GM19463 (cell line): Measurements from ENCODE around the gene FAM163A.

ENCODE experiments used
- ATAC-seq: cut with Tn5 transposase; IDR thresholded peaks from one replicate; pipeline ENCODE4 v1.9.1; 2021; ENCODE audit warnings: mild to moderate bottlenecking, moderate library complexity; ENCODE audit not compliant: unreplicated experiment

FAM163A gene

GRCh38 chr1:179748772-179749171 is 5.7 kb downstream of the FAM163A start:
- no peak for ATAC-seq

- ATAC-seq = no peak
Measured at GRCh38 chr1:179750630-179751029, 7.5 kb downstream of the FAM163A start.

GRCh38 chr1:179753061-179753460 is 10.0 kb downstream of the FAM163A start:
- no peak for ATAC-seq

- ATAC-seq = no peak
Measured at GRCh38 chr1:179754041-179754624, 11.0 kb downstream of the FAM163A start.

GRCh38 chr1:179757933-179758332 is 14.8 kb downstream of the FAM163A start:
- no peak for ATAC-seq

GRCh38 chr1:179760521-179760920 is 17.4 kb downstream of the FAM163A start:
- no peak for ATAC-seq

- ATAC-seq = no peak
Measured at GRCh38 chr1:179761296-179761695, 18.2 kb downstream of the FAM163A start.

- no peak for ATAC-seq
Measured at GRCh38 chr1:179761846-179762640, 19.0 kb downstream of the FAM163A start.

GRCh38 chr1:179767177-179767581 is 24.1 kb downstream of the FAM163A start:
- no peak for ATAC-seq

- ATAC-seq = no peak
Measured at GRCh38 chr1:179767996-179768395, 24.9 kb downstream of the FAM163A start.

- no peak for ATAC-seq
Measured at GRCh38 chr1:179770887-179771502, 27.9 kb downstream of the FAM163A start.

- no peak for ATAC-seq
Measured at GRCh38 chr1:179773264-179773663, 30.2 kb downstream of the FAM163A start.

GRCh38 chr1:179774000-179774399 is 30.9 kb downstream of the FAM163A start:
- no peak for ATAC-seq

GRCh38 chr1:179774566-179774965 is 31.5 kb downstream of the FAM163A start:
- no peak for ATAC-seq

- no peak for ATAC-seq
Measured at GRCh38 chr1:179775009-179775408, 31.9 kb downstream of the FAM163A start.

- ATAC-seq = no peak
Measured at GRCh38 chr1:179776831-179777230, 33.7 kb downstream of the FAM163A start.

- ATAC-seq = no peak
Measured at GRCh38 chr1:179777731-179778130, 34.6 kb downstream of the FAM163A start.

- no peak for ATAC-seq
Measured at GRCh38 chr1:179779645-179780272, 36.7 kb downstream of the FAM163A start.

GRCh38 chr1:179781962-179782361 is 38.9 kb downstream of the FAM163A start:
- no peak for ATAC-seq

GRCh38 chr1:179785031-179785431 is 41.9 kb downstream of the FAM163A start:
- no peak for ATAC-seq

GRCh38 chr1:179785728-179786127 is 42.6 kb downstream of the FAM163A start:
- no peak for ATAC-seq
